Effector memory CD8-positive, alpha-beta T cell (primary cell): Measurements from ENCODE around the gene CFB.
A peak's percentile ranks its signal among the peaks of the same experiment; 100 is the strongest.

Experiments used
- ATAC-seq: fragments of 150-1000 bp; cut with Tn5 transposase; replicated peaks from 2 replicates; pipeline ENCODE4 v1.10.0; 2021; ENCODE audit warnings: mild to moderate bottlenecking, moderate library complexity
- DNase-seq, 3 experiments: peaks; one replicate each; pipeline ENCODE4 v3.0.0; 2021
- H3K27ac Mint-ChIP-seq, 2 donors: one replicate each; pipeline ENCODE4 v1.8.0; 2022; ENCODE audit warnings: mild to moderate bottlenecking in 2 of 2, mixed read lengths in 2 of 2, moderate library complexity in 2 of 2
- H3K27me3 Mint-ChIP-seq, 2 donors: one replicate each; pipeline ENCODE4 v1.8.0; 2022; ENCODE audit warnings: mixed read lengths in 2 of 2
- H3K36me3 Mint-ChIP-seq: one replicate; pipeline ENCODE4 v1.8.0; 2022; ENCODE audit warnings: mild to moderate bottlenecking, moderate library complexity, mixed read lengths; ENCODE audit not compliant: insufficient read depth
- H3K4me1 Mint-ChIP-seq, 2 donors: one replicate each; pipeline ENCODE4 v1.8.0; 2022; ENCODE audit warnings: low read depth in 2 of 2, mixed read lengths in 2 of 2
- H3K4me3 Mint-ChIP-seq, 2 donors: one replicate each; pipeline ENCODE4 v1.8.0; 2022; ENCODE audit warnings: mild to moderate bottlenecking in 2 of 2, mixed read lengths in 2 of 2, moderate library complexity in 2 of 2
- H3K9me3 Mint-ChIP-seq, 2 donors: one replicate each; pipeline ENCODE4 v1.8.0; 2022; ENCODE audit warnings: mixed read lengths in 2 of 2

Gene CFB

DNA sequence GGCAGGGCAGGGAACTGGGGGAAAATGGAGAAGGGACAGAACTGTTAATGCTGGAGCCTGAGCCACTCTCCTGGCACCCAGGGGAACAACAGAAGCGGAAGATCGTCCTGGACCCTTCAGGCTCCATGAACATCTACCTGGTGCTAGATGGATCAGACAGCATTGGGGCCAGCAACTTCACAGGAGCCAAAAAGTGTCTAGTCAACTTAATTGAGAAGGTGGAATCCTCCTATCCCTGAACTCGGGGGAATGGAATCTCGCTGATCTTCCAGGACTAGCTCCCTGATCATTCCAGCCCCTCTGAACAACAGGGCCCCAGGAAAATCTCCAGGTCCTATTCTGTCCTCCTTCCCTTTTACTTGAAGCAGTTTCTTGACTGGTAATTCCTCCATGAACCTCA is 2.0 kb downstream of the CFB start:
- H3K27ac Mint-ChIP-seq = no peak overlapping the region
- H3K4me3 Mint-ChIP-seq = no peak overlapping the region
- DNase-seq (no peak), ATAC-seq (no peak)
- peaks cover 11 to 33% of the 10 kb centered on the region in 2 donors for H3K27me3 Mint-ChIP-seq
- peaks cover 3 to 4% of the 10 kb centered on the region in 2 donors for H3K4me1 Mint-ChIP-seq
- peaks cover 18% of the 10 kb centered on the region for H3K36me3 Mint-ChIP-seq
- no peaks in the 10 kb centered on the region for H3K9me3 Mint-ChIP-seq

GRCh38 chr6:31948306-31948705 is 2.4 kb downstream of the CFB start:
- Mint-ChIP-seq H3K27me3 (peaks cover 11 to 28% of the 10 kb centered on the region in 2 donors), H3K4me3 (no peak overlapping the region), H3K9me3 (no peaks in the 10 kb centered on the region), H3K27ac (no peak overlapping the region), H3K36me3 (peaks cover 19% of the 10 kb centered on the region), H3K4me1 (peaks cover 3 to 4% of the 10 kb centered on the region in 2 donors)
- no peak for ATAC-seq
- no peak for DNase-seq

DNA sequence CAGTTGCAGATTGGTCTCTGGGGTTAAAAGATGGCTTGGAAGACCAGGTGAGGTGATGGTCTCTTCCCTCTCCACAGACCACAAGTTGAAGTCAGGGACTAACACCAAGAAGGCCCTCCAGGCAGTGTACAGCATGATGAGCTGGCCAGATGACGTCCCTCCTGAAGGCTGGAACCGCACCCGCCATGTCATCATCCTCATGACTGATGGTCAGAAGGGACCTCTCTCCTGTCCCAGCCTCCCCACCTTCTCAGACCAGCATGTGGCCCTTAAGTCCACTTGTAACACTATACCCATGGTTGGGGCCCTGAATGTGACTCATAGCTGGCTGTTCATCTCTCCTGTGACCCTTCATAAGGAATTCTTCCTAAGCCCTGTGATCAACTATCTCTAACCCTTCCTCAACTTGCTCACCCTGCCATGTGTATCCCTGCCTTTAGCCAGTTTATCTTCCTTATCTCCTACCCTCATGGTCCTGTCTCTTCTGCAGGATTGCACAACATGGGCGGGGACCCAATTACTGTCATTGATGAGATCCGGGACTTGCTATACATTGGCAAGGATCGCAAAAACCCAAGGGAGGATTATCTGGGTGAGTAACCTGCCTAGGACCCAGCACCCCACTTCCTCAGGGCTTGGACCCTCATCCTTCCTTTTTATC is 3.0 kb downstream of the CFB start:
- H3K36me3 Mint-ChIP-seq = peaks cover 25% of the 10 kb centered on the region
- H3K27me3 Mint-ChIP-seq = peaks cover 11 to 23% of the 10 kb centered on the region in 2 donors
- no peaks in the 10 kb centered on the region for H3K9me3 Mint-ChIP-seq
- DNase-seq (no peak), ATAC-seq (no peak)
- H3K4me1 Mint-ChIP-seq = peaks cover 3 to 4% of the 10 kb centered on the region in 2 donors
- H3K4me3 Mint-ChIP-seq = no peak overlapping the region
- peak overlapping the region; percentile 47 to 70 for H3K27ac Mint-ChIP-seq

DNA sequence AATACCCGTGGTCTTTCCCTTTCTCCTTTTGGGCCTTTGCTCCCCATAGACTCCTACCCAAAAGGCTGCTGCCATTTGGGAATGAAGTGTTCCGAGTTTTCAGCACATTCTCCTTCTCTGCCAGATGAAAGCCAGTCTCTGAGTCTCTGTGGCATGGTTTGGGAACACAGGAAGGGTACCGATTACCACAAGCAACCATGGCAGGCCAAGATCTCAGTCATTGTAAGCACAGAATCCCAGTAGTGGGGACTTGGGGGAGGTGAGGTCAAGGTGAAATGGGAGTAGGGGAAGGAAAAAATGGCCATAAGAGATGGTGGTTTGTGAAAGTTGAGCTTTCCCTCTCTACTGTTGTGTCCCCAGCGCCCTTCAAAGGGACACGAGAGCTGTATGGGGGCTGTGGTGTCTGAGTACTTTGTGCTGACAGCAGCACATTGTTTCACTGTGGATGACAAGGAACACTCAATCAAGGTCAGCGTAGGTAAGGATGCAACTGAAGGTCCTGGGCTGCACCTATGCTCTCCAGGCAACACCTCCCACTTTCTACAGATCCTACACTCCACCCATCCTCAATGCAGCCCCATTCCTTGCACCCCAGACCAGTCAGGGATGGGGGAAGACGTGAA is 4.1 kb downstream of the CFB start:
- H3K4me1 Mint-ChIP-seq = peaks cover 3 to 4% of the 10 kb centered on the region in 2 donors
- DNase-seq (no peak), ATAC-seq (no peak)
- H3K27me3 Mint-ChIP-seq = peaks cover 6 to 11% of the 10 kb centered on the region in 2 donors
- no peaks in the 10 kb centered on the region for H3K9me3 Mint-ChIP-seq
- H3K27ac Mint-ChIP-seq = peak overlapping the region; percentile 47 to 50
- peaks cover 32% of the 10 kb centered on the region for H3K36me3 Mint-ChIP-seq
- H3K4me3 Mint-ChIP-seq = no peak overlapping the region

GRCh38 chr6:31952140-31952805 is 6.4 kb downstream of the CFB start:
- DNase-seq (no peak), ATAC-seq (peak; percentile 31)
- Mint-ChIP-seq H3K27ac (peak overlapping the region in 1 of 2 donors; percentile 11), H3K4me1 (peaks cover 4 to 5% of the 10 kb centered on the region in 2 donors), H3K4me3 (no peak overlapping the region), H3K36me3 (peaks cover 52% of the 10 kb centered on the region), H3K27me3 (no peaks in the 10 kb centered on the region), H3K9me3 (no peaks in the 10 kb centered on the region)

DNA sequence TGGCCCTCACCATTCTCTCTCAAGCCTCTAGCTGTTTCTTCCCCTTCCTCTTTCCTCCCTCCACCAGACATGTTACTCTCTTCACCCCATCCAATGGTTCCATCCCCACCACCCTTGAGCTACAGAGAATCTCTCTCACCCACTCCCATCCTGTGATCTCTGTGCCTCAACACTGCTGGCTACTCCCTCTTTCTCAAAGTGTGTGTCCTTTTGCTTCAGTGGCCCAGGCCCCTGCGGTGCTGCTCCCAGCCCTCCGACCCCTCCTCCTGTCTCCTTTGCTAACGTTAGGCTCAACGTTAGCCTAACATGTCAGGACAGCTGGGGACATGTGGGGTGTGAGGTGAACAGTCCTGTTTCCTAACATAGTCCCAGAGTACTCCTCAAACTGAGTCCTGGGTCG is 7.0 kb downstream of the CFB start:
- DNase-seq (no peak), ATAC-seq (no peak)
- no peaks in the 10 kb centered on the region for H3K27me3 Mint-ChIP-seq
- peak overlapping the region; percentile 2 to 11 for H3K27ac Mint-ChIP-seq
- H3K4me1 Mint-ChIP-seq = peaks cover 7 to 10% of the 10 kb centered on the region in 2 donors
- peaks cover 52% of the 10 kb centered on the region for H3K36me3 Mint-ChIP-seq
- no peak overlapping the region for H3K4me3 Mint-ChIP-seq
- no peaks in the 10 kb centered on the region for H3K9me3 Mint-ChIP-seq

GRCh38 chr6:31954511-31954910 is 8.6 kb downstream of the CFB start:
- H3K36me3 Mint-ChIP-seq = peaks cover 53% of the 10 kb centered on the region
- H3K4me3 Mint-ChIP-seq = no peak overlapping the region
- peak overlapping the region in 1 of 2 donors; percentile 56 for H3K27ac Mint-ChIP-seq
- H3K27me3 Mint-ChIP-seq = no peaks in the 10 kb centered on the region
- H3K4me1 Mint-ChIP-seq = peaks cover 12 to 19% of the 10 kb centered on the region in 2 donors
- H3K9me3 Mint-ChIP-seq = no peaks in the 10 kb centered on the region
- ATAC-seq (no peak), DNase-seq (no peak)

DNA sequence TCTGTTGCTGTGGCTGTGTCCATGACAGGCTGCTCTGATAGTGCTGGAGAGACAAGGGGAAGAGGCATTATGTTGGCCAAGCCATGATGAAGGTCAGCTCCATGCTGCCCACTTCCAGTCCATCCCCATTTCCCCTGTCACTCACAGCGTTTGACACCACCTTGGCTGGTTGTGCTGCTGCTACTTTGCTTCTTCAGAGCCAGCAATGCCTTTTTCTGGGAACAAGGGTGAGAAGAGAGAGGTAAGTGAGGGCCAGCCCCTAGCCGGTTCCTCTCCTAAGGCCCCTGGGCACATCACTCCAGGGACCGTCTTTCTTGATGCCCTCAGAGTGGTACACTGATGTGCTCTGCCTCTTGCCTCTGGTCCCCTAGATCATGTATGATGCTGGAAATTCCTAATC is 10.9 kb downstream of the CFB start:
- Mint-ChIP-seq H3K36me3 (peaks cover 64% of the 10 kb centered on the region), H3K4me3 (no peak overlapping the region), H3K4me1 (peaks cover 24 to 31% of the 10 kb centered on the region in 2 donors), H3K9me3 (no peaks in the 10 kb centered on the region), H3K27me3 (no peaks in the 10 kb centered on the region), H3K27ac (peak overlapping the region in 1 of 2 donors; percentile 95)
- ATAC-seq = no peak
- no peak for DNase-seq

DNA sequence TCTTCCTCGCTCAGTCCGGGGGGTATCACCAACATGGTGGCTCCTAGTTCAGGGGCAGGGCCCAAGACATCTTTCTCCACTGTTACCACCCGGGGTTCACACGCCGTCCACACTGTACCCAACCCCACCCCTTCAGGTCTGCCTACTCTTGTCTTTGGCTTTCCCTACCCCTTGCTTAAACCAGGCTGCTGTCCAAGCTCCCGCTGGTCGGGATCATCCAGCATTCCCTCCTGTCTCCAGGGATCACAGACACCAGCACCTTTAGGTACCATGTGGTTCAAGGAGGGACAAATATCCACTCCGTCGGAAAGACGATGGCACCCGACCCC is 12.5 kb downstream of the CFB start:
- peak overlapping the region; percentile 92 to 93 for H3K4me3 Mint-ChIP-seq
- ATAC-seq = peak; percentile 3
- no peak for DNase-seq
- H3K27ac Mint-ChIP-seq = peak overlapping the region; percentile 95 to 96
- H3K4me1 Mint-ChIP-seq = peaks cover 30 to 32% of the 10 kb centered on the region in 2 donors
- H3K36me3 Mint-ChIP-seq = peaks cover 66% of the 10 kb centered on the region
- no peaks in the 10 kb centered on the region for H3K9me3 Mint-ChIP-seq
- H3K27me3 Mint-ChIP-seq = no peaks in the 10 kb centered on the region

DNA sequence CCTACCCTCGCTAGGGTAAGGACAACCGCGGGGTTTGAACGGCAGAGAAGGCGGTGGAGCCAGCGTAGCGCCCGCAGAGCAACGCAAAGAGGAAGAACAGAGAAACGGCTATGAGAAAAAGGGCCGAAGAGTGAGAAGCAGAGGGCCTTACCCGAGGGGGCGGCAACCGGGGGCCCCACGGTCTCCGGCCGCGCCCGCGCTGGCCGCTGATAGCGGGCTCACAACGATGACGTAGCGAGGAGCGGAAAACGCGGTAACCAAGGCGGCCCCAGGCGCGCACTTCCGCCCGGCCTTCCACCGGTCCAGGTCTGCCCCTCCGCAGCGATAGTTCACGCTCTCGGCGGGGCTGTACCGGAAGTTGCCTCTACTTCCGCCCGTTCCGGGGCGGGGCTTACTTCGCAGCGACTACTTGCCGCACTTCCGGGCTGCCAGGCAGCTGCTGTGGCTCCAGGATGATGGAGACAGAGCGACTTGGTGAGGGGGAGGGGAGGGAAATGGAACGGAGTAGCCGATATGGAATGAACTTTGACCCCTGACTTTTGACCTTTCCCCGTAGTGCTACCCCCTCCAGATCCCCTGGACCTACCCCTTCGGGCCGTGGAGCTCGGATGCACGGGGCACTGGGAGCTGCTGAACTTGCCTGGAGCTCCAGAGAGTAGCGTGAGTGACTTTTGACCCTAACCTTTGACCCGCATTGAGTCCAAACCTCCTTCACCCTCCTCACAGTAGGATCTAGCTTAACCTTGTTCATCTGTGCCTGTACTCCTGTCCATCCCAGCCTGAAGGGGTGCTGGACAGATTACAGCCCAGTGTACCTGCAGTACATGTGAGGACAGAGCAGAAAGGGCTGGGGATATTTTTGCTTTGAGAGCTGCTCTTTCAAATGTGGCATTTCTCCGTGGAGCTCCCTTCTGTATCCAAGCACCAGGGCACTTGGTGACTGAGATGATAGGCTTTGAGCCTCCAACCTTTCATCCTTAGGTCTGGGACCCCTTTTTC is 13.1 kb downstream of the CFB start, which contains the start of the genes NELFE and SKIC2:
NELFE (minus strand) TSS at position 231 of the 999 bp plus-strand sequence. CDS start 525 bp downstream, outside the sequence.
SKIC2 (plus strand) TSS at position 435 of the 999 bp plus-strand sequence; CDS start at position 453, 18 bp downstream.
- H3K9me3 Mint-ChIP-seq = no peaks in the 10 kb centered on the region
- H3K4me3 Mint-ChIP-seq = peak within 1 kb of the TSS; percentile 92 to 93
- H3K4me1 Mint-ChIP-seq = peaks cover 30 to 33% of the 10 kb centered on the region in 2 donors
- peaks cover 64% of the 10 kb centered on the region for H3K36me3 Mint-ChIP-seq
- peak; percentile 98 to 99 (median 98) for DNase-seq
- no peaks in the 10 kb centered on the region for H3K27me3 Mint-ChIP-seq
- H3K27ac Mint-ChIP-seq = peak within 1 kb of the TSS; percentile 95 to 96
- ATAC-seq = peak; percentile 97

DNA sequence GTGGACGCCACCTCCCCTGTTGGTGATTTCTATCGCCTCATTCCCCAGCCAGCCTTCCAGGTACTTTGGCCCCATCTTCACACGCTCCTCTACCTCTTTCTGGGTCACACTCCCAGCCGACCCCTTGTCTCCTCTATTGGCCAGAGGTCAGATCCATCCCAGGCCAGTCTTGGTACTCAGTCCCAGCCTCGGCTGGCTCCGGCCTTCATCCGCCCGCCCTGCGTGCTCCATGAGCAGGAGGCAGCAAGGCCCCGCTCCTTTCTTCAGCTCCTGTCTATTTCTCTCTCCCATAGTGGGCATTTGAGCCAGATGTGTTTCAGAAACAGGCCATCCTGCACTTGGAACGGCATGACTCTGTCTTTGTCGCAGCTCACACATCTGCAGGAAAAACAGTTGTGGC is 15.7 kb downstream of the CFB start:
- ATAC-seq = no peak
- H3K9me3 Mint-ChIP-seq = no peaks in the 10 kb centered on the region
- no peaks in the 10 kb centered on the region for H3K27me3 Mint-ChIP-seq
- H3K27ac Mint-ChIP-seq = peak overlapping the region; percentile 77 to 95
- H3K4me3 Mint-ChIP-seq = peak overlapping the region in 1 of 2 donors; percentile 15
- peaks cover 30 to 33% of the 10 kb centered on the region in 2 donors for H3K4me1 Mint-ChIP-seq
- H3K36me3 Mint-ChIP-seq = peaks cover 63% of the 10 kb centered on the region
- no peak for DNase-seq

- H3K36me3 Mint-ChIP-seq = peaks cover 76% of the 10 kb centered on the region
- H3K27me3 Mint-ChIP-seq = no peaks in the 10 kb centered on the region
- no peak overlapping the region for H3K27ac Mint-ChIP-seq
- H3K4me3 Mint-ChIP-seq = no peak overlapping the region
- H3K4me1 Mint-ChIP-seq = peaks cover 18 to 21% of the 10 kb centered on the region in 2 donors
- ATAC-seq (no peak), DNase-seq (no peak)
- H3K9me3 Mint-ChIP-seq = no peaks in the 10 kb centered on the region
Observed at GRCh38 chr6:31963921-31964320, 18.0 kb downstream of the CFB start.

- Mint-ChIP-seq H3K4me1 (peaks cover 16 to 19% of the 10 kb centered on the region in 2 donors), H3K27ac (peak overlapping the region in 1 of 2 donors; percentile 8), H3K36me3 (peaks cover 85% of the 10 kb centered on the region), H3K4me3 (no peak overlapping the region), H3K9me3 (no peaks in the 10 kb centered on the region), H3K27me3 (no peaks in the 10 kb centered on the region)
- DNase-seq = no peak
- ATAC-seq = no peak
Observed at GRCh38 chr6:31965700-31966099, 19.8 kb downstream of the CFB start.
